HG03460 (cell line): Measurements from ENCODE around the gene HOXC12.

Experiments
- ATAC-seq: cut with Tn5 transposase; IDR thresholded peaks from one replicate; pipeline ENCODE4 v1.9.1; 2021; ENCODE audit not compliant: unreplicated experiment

The HOXC12 gene

DNA sequence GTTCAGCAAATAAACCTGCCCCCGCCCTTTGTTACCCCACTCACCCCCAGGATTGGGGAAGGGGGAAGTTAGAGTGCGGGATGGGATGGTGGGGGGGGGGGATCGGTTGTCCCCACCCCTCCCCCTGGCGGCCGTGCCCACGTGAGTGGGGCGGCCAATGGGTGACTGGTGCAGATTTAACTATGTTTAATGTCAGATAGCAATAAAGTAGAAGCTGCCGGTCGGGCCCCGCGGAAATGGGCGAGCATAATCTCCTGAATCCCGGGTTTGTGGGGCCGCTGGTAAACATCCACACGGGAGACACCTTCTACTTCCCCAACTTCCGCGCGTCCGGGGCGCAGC is at the start of gene HOXC12:
TSS of gene HOXC12 (plus strand) at position 210 of the 342 bp plus-strand sequence. CDS start at position 237, 27 bp downstream.
- ATAC-seq = no peak

GRCh38 chr12:53907103-53907502 is 47.6 kb upstream of the HOXC12 start:
- ATAC-seq = no peak

GRCh38 chr12:53916788-53917655 is 37.7 kb upstream of the HOXC12 start:
- no peak for ATAC-seq

- no peak for ATAC-seq
Measured at GRCh38 chr12:53924521-53925405, 29.9 kb upstream of the HOXC12 start.

DNA sequence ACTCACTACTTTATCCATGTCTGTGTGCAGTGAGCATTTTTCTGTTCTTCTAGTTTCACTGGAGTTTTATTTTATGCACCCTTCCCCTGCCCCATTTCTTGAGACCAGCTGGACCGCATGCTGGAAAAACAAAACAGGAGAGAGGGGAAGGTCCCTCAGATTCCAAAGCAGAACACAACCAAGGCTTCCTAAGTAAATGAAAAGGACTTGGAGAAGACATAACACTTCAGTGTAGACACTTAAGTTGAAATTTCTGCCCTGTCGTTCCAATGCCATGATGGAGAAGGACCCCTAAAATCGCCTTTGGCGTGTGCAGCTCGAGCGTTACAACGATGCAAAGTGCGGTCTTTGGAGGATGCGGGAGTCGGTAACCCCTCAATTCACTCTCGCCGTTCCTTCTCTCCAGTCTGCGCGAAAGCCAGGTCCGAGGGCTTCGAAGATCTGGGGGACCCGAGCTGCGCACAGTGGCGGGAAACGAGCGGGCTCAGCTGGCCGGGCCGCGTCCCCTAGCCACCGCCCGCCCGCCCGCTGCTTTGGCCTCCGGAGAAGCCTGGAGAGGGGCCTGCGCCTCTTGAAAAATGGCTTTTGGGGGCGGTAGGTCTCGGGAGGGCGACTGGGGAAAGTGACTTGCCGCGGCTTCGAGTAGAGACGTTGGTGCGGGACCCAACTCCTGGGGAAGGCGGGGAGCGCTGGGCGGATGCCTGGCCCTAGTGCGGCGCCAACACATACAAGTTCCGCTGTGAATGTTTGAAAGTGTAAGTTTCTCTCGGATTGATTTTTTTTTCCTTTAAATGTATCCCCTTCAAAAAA is 27.3 kb upstream of the HOXC12 start:
- ATAC-seq = no peak

GRCh38 chr12:53928054-53928835 is 26.5 kb upstream of the HOXC12 start:
- ATAC-seq = no peak

DNA sequence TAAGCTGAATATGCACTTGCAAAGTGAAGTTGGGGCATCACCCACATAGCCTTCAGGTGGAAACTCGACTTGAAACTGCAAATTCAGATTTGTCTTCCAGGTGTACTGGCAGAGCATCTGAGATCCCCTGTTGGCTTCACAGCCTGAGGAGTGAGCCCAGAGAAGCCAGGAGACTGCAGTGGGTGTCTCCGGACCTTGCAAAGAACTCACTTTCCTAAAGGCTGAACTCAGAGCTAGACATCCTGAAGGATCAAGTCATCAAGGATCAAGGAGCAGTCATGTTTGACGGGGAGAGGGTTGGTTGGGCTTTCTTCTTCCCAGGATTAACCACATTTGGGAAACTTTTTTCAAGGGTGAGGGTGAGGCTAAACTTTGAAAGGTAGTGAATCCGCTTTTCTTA is 25.2 kb upstream of the HOXC12 start:
- no peak for ATAC-seq

GRCh38 chr12:53930591-53931255 is 24.0 kb upstream of the HOXC12 start:
- ATAC-seq = no peak

- no peak for ATAC-seq
Measured at GRCh38 chr12:53931844-53932581, 22.7 kb upstream of the HOXC12 start.

DNA sequence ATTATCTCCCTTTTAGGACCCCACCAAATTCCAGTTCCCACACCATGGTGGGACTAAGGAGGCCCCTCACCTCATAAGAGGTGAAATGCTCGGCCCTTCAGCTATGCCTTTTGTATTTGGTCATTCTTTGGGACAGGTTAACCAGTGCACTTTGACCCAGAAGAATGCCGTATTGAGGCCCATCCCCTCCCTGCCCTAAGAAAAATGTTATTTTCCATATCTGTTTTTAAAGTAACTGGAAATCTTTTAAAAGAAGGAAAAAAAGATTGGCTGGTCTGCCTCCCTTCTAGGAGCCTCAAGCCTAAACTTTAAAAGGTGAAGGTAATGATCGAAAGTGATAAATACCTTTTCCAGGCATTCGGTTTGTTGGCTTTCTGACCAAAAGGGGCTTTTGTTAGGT is 21.8 kb upstream of the HOXC12 start:
- ATAC-seq = no peak

GRCh38 chr12:53935383-53936341 is 19.0 kb upstream of the HOXC12 start:
- ATAC-seq = no peak

DNA sequence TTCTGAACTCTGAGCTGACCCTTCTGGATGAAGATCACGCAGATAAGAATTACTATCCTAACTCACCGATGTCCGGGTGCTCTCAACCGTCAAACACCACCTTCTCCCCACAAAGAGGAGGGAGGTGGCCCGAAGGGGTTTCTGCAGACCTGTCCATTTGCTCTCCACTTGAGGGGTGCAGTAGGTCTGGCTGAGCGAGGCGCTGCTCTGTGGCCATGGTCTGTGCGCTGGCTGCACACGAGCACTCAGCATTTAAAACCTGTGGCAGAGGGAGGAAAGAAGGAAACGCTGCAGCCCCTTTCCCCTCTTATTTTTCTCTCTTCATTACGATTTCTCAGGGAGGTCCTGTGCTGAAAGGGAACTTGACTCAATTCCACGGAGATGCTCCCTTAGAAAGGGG is 17.6 kb upstream of the HOXC12 start:
- no peak for ATAC-seq

DNA sequence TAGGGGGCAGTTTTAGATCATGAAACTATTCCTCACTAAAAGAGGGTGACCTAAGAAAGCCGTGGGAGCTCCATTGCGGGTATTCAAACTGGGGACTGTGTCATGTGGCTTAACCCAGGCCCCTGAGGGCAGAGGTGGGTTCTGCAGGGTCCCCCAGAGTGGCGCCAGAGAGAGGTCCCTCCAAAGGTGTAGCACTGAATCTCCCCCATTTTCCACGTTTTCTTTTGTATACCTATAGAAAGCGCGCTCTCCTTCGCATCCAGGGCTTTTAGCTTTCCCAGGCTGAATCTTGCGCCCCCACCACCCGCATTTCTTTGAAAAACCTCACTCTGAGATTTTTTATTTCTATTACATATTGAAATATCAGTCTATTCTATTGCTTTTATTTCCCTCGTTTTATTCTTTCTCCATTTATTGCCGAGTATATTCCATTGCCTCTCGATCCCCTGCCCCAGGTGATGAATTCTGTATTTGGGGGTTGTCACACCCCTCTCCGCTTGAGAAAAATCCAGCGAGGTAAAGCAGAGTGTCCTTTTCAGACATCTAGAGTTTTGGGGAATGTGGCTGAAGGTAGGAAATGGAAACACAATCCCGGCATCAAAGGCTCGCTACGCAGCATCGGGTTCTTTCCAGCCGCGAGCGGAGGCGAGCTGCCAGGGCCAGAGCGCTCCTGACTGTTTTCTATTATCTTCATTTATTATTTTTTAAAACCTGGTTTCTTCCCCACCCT is 16.9 kb upstream of the HOXC12 start:
- no peak for ATAC-seq

DNA sequence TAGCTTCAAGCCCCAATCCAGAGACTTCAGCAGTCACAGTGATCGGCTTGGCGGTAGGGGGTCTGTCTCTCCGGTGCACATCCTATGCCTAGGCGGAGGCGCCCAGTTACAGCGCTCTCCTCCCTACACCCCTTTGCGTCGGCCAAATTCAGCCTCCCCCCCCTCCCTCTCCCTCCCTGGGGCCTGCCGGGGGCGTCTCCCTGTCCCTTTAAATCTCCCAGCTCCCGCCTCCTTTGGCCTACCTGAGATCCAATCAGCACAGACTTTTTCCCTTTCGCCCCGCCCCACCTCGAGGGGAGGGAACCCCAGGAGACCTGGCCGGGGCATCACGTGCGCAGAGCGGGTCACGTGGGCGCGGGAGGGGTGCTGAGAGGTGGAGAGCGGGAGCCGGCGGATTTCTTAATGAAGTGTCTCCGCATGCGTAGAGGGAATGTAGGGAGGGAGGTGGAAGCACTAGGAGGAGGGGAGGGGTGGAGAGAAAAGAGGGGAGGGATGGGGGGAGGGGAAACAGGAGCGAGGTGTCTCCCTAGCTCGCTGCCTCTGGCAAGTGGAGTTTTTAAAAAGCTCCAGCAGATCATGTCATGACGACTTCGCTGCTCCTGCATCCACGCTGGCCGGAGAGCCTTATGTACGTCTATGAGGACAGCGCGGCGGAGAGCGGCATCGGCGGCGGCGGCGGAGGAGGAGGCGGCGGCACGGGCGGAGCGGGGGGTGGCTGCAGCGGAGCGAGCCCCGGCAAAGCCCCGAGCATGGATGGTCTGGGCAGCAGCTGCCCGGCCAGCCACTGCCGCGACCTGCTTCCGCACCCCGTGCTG is 16.2 kb upstream of the HOXC12 start, which contains the start of gene HOXC13:
TSS of gene HOXC13 (plus strand) at position 506 of the 815 bp plus-strand sequence. CDS start at position 582, 76 bp downstream.
- ATAC-seq = no peak

DNA sequence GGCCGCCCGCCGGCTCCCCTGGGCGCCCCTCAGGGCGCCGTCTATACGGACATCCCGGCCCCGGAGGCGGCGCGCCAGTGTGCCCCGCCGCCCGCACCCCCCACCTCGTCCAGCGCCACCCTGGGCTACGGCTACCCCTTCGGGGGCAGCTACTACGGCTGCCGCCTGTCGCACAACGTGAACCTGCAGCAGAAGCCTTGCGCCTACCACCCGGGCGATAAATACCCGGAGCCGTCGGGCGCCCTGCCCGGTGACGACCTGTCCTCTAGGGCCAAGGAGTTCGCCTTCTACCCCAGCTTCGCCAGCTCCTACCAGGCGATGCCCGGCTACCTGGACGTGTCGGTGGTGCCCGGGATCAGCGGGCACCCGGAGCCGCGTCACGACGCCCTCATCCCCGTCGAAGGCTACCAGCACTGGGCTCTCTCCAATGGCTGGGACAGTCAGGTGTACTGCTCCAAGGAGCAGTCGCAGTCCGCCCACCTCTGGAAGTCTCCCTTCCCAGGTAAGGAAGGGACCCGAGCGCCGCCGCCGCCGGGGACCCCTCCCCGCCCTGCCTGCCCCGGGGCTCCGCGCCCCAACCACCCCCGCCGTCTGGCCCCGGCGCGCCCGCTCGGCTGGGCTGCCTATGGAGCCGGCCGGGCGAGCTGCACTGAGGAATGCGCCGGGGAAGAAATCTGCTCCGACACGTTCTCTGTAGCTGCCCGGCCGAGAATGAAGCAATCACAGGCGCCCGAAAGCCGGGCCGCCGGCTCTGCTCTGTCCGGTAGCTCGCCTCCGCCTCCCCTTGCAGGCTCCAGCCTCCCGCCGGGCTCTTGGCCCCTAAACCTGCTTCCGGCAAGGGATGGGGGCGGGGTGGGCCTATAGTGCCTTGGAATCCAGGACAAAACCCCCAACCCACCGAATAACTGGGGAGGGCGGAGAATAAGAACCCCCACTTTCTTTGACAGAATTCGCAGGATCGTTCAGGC is 15.3 kb upstream of the HOXC12 start:
- ATAC-seq = no peak
